Liver (tissue), 9 donors: ENCODE results near the gene SCYGR8. TPM values are rescaled to one million over a fixed set of nuclear protein-coding genes. Genes with fewer than 3 reads are reported as not detected.

Experiments used
- DNase-seq: peaks from one replicate; pipeline ENCODE4 v3.0.0-alpha.2; 2017; ENCODE audit warnings: low spot score
- H3K27ac ChIP-seq, 2 donors: one replicate each; pipeline ENCODE4 v1.7.0; 2013; ENCODE audit warnings: inconsistent platforms in 2 of 2, low read length in 2 of 2, control low read depth in 1 of 2, low read depth in 1 of 2, mild to moderate bottlenecking in 1 of 2
- H3K27me3 ChIP-seq, 4 donors: one replicate each; pipeline versions ENCODE4 v1.6.1 to v1.7.0; 2013; ENCODE audit warnings: low read length in 3 of 4, inconsistent platforms in 1 of 4, mild to moderate bottlenecking in 1 of 4, moderate library complexity in 1 of 4; ENCODE audit not compliant: control insufficient read depth in 4 of 4, insufficient read depth in 4 of 4
- H3K36me3 ChIP-seq, 4 donors: one replicate each; pipeline versions ENCODE4 v1.6.1 to v1.7.0; 2013; ENCODE audit warnings: low read length in 3 of 4, mild to moderate bottlenecking in 3 of 4, low read depth in 1 of 4, moderate library complexity in 1 of 4; ENCODE audit not compliant: control insufficient read depth in 4 of 4, insufficient read depth in 3 of 4
- H3K4me1 ChIP-seq, 4 donors: one replicate each; pipeline versions ENCODE4 v1.6.1 to v1.7.0; 2013; ENCODE audit warnings: low read length in 3 of 4, mild to moderate bottlenecking in 3 of 4, moderate library complexity in 1 of 4; ENCODE audit not compliant: control insufficient read depth in 4 of 4, insufficient read depth in 4 of 4
- H3K4me3 ChIP-seq, 3 donors: one replicate each; pipeline versions ENCODE4 v1.6.1 to v1.7.0; 2013; ENCODE audit warnings: low read length in 3 of 3, control low read depth in 1 of 3, low read depth in 1 of 3, mild to moderate bottlenecking in 1 of 3
- H3K9ac ChIP-seq, 2 donors: one replicate each; pipeline ENCODE4 v1.7.0; 2013; ENCODE audit warnings: low read length in 2 of 2, mild to moderate bottlenecking in 2 of 2, moderate library complexity in 2 of 2, control low read depth in 1 of 2, low read depth in 1 of 2
- H3K9me3 ChIP-seq, 4 donors: one replicate each; pipeline versions ENCODE4 v1.6.1 to v1.7.0; 2013; ENCODE audit warnings: low read length in 3 of 4; ENCODE audit not compliant: control insufficient read depth in 4 of 4
- EGR1 ChIP-seq, 2 donors: IDR thresholded peaks; 2 replicates each; pipeline ENCODE4 v1.6.1; 2016 to 2018; ENCODE audit warnings: antibody characterized with exemption in 2 of 2, low read depth in 2 of 2
- GABPA ChIP-seq, 2 donors: IDR thresholded peaks in 1 of 2; conservative IDR thresholded peaks in 1 of 2; 2 replicates each; pipeline ENCODE4 v1.6.1; 2016; ENCODE audit warnings: antibody characterized with exemption in 2 of 2, mild to moderate bottlenecking in 1 of 2, moderate library complexity in 1 of 2
- HNF4A ChIP-seq, 2 donors: conservative IDR thresholded peaks; 2 replicates each; pipeline ENCODE4 v1.6.1; 2016; ENCODE audit warnings: antibody characterized with exemption in 2 of 2, mild to moderate bottlenecking in 2 of 2
- HNF4G ChIP-seq: IDR thresholded peaks from 2 replicates; pipeline ENCODE4 v1.6.1; 2016; ENCODE audit warnings: antibody characterized with exemption
- JUND ChIP-seq, 2 donors: IDR thresholded peaks; 2 replicates each; pipeline ENCODE4 v1.6.1; 2016; ENCODE audit warnings: antibody characterized with exemption in 2 of 2
- RAD21 ChIP-seq, 2 donors: IDR thresholded peaks; 2 replicates each; pipeline ENCODE4 v1.6.1; 2016; ENCODE audit warnings: antibody characterized with exemption in 2 of 2, mild to moderate bottlenecking in 2 of 2
- RXRA ChIP-seq, 2 donors: IDR thresholded peaks; 2 replicates each; pipeline ENCODE4 v1.6.1; 2017 to 2018; ENCODE audit warnings: antibody characterized with exemption in 2 of 2, mild to moderate bottlenecking in 1 of 2
- SP1 ChIP-seq: IDR thresholded peaks from 2 replicates; pipeline ENCODE4 v1.6.1; 2018; ENCODE audit warnings: antibody characterized with exemption, mild to moderate bottlenecking
- WGBS: extraction: QIAGEN DNeasy Blood & Tissue Kit; methylation state at CpG from one replicate; pipeline ENCODE4 v1.1.7; 2013; 5-methylcytosine and 5-hydroxymethylcytosine counted together
- polyA plus RNA-seq, 2 donors: library from polyadenylated mRNA; stranded (reverse) in 1 of 2; unstranded in 1 of 2; fragments of 200-250 nt in 1 of 2; fragments of >200 nt in 1 of 2; fragmentation: Nextera tagmentation in 1 of 2; extraction: Ambion mirVana in 1 of 2; gene quantifications; one replicate each; pipeline versions ENCODE4 v1.2.1 to v1.2.3, GENCODE V29; 2013 to 2015
- total RNA-seq, 2 donors: library from RNA; depleted of rRNA; stranded (reverse); fragments of >200 nt; gene quantifications; one replicate each; pipeline ENCODE4 v1.2.3, GENCODE V29; 2014
- TF ChIP-seq, protein P1 (sequence below): IDR thresholded peaks from 2 replicates; pipeline ENCODE4 v1.6.1; 2016; ENCODE audit warnings: antibody characterized with exemption
- TF ChIP-seq, protein P2 (sequence below): IDR thresholded peaks from 2 replicates; pipeline ENCODE4 v1.6.1; 2016; ENCODE audit warnings: antibody characterized with exemption
- TF ChIP-seq, protein P3 (sequence below): IDR thresholded peaks from 2 replicates; pipeline ENCODE4 v1.6.1; 2016; ENCODE audit warnings: antibody characterized with exemption
- TF ChIP-seq, protein P4 (sequence below): IDR thresholded peaks from 2 replicates; pipeline ENCODE4 v1.6.1; 2016; ENCODE audit warnings: antibody characterized with exemption, mild to moderate bottlenecking
- TF ChIP-seq, protein P5 (sequence below): fragments of 150-350 bp; IDR thresholded peaks from 2 replicates; pipeline ENCODE4 v1.5.1; 2017; ENCODE audit warnings: improper control_type of control experiment, low read depth, low read length; ENCODE audit not compliant: missing input control
- donor health status: healthy.
- donor health status: healthy.
- donor health status: healthy.
- donor health status: healthy.
- donor health status: healthy.

The SCYGR8 gene
- total and polyA plus RNA-seq, 4 donors: not detected

DNA sequence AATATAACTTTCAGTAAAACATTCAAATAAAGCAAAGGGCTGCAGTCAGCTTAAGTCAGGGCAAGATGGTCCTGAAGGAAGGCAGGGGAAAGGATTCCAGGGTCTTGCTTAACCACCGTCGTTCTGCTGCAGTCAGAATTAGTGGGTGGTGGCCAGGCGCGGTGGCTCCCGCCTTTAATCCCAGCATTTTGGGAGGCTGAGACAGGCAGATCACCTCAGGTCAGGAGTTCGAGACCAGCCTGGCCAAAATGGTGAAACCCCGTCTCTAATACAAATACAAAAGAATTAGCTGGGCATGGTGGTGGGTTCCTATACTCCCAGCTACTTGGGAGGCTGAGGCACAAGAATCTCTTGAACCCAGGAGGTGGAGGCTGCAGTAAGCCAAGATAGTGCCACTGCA lies 34.7 kb upstream of the SCYGR8 start:
- H3K36me3 ChIP-seq: peaks cover 0 to 2% (median 0%) of the 10 kb centered on the region in 4 donors
- H3K4me1 ChIP-seq: peaks cover 0 to 23% (median 17%) of the 10 kb centered on the region in 4 donors
- no peaks in the 10 kb centered on the region for H3K27me3 ChIP-seq
- WGBS: 85% methylated on average over 7 of the region's 7 CpGs
- H3K9ac ChIP-seq: no peak overlapping the region
- TF ChIP-seq, protein P1, sequence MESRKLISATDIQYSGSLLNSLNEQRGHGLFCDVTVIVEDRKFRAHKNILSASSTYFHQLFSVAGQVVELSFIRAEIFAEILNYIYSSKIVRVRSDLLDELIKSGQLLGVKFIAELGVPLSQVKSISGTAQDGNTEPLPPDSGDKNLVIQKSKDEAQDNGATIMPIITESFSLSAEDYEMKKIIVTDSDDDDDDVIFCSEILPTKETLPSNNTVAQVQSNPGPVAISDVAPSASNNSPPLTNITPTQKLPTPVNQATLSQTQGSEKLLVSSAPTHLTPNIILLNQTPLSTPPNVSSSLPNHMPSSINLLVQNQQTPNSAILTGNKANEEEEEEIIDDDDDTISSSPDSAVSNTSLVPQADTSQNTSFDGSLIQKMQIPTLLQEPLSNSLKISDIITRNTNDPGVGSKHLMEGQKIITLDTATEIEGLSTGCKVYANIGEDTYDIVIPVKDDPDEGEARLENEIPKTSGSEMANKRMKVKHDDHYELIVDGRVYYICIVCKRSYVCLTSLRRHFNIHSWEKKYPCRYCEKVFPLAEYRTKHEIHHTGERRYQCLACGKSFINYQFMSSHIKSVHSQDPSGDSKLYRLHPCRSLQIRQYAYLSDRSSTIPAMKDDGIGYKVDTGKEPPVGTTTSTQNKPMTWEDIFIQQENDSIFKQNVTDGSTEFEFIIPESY: no peak
- no peak overlapping the region for H3K4me3 ChIP-seq
- no peaks in the 10 kb centered on the region for H3K9me3 ChIP-seq
- no peak for DNase-seq
- no peak overlapping the region for H3K27ac ChIP-seq

DNA sequence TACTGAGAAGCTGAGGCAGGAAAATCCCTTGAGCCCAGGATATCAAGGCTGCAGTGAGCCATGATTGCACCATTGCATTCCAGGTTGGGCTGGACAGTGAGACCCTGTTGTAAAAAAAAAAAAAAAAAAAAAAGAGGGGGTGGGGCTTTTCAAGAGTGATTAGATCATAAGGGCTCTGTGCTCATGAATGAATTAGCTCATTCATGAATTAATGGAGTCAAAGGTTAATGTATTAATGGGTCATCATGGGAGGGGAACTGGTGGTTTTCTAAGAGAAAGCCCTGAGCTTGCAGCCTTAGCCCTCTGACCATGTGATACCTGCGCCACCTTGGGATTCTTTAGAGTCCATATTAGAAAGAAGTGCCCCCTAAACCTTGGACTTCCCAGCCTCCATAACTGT lies 32.4 kb upstream of the SCYGR8 start:
- Histone ChIP-seq H3K27me3 (no peaks in the 10 kb centered on the region), H3K36me3 (peaks cover 0 to 2% (median 0%) of the 10 kb centered on the region in 4 donors), H3K4me1 (peaks cover 3 to 21% (median 6%) of the 10 kb centered on the region in 4 donors), H3K9ac (no peak overlapping the region), H3K9me3 (no peaks in the 10 kb centered on the region), H3K27ac (no peak overlapping the region), H3K4me3 (no peak overlapping the region)
- TF ChIP-seq, protein P2, sequence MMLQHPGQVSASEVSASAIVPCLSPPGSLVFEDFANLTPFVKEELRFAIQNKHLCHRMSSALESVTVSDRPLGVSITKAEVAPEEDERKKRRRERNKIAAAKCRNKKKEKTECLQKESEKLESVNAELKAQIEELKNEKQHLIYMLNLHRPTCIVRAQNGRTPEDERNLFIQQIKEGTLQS: no peak
- TF ChIP-seq, protein P3, sequence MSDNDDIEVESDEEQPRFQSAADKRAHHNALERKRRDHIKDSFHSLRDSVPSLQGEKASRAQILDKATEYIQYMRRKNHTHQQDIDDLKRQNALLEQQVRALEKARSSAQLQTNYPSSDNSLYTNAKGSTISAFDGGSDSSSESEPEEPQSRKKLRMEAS: no peak
- TF ChIP-seq EGR1 (IDR thresholded peaks at IDR 0.05; ENCODE audit: low read depth in 2 of 2) (no peak), GABPA (IDR thresholded peaks at IDR 0.05 in 1 of 2, conservative IDR thresholded peaks at IDR 0.05 in 1 of 2) (no peak), JUND (IDR thresholded peaks at IDR 0.05) (no peak), RXRA (IDR thresholded peaks at IDR 0.05) (no peak), SP1 (no peak), HNF4A (conservative IDR thresholded peaks at IDR 0.05) (no peak), HNF4G (no peak), RAD21 (IDR thresholded peaks at IDR 0.05) (no peak)
- TF ChIP-seq, protein P4, sequence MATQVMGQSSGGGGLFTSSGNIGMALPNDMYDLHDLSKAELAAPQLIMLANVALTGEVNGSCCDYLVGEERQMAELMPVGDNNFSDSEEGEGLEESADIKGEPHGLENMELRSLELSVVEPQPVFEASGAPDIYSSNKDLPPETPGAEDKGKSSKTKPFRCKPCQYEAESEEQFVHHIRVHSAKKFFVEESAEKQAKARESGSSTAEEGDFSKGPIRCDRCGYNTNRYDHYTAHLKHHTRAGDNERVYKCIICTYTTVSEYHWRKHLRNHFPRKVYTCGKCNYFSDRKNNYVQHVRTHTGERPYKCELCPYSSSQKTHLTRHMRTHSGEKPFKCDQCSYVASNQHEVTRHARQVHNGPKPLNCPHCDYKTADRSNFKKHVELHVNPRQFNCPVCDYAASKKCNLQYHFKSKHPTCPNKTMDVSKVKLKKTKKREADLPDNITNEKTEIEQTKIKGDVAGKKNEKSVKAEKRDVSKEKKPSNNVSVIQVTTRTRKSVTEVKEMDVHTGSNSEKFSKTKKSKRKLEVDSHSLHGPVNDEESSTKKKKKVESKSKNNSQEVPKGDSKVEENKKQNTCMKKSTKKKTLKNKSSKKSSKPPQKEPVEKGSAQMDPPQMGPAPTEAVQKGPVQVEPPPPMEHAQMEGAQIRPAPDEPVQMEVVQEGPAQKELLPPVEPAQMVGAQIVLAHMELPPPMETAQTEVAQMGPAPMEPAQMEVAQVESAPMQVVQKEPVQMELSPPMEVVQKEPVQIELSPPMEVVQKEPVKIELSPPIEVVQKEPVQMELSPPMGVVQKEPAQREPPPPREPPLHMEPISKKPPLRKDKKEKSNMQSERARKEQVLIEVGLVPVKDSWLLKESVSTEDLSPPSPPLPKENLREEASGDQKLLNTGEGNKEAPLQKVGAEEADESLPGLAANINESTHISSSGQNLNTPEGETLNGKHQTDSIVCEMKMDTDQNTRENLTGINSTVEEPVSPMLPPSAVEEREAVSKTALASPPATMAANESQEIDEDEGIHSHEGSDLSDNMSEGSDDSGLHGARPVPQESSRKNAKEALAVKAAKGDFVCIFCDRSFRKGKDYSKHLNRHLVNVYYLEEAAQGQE: no peak
- TF ChIP-seq, protein P1: no peak
- TF ChIP-seq, protein P5, sequence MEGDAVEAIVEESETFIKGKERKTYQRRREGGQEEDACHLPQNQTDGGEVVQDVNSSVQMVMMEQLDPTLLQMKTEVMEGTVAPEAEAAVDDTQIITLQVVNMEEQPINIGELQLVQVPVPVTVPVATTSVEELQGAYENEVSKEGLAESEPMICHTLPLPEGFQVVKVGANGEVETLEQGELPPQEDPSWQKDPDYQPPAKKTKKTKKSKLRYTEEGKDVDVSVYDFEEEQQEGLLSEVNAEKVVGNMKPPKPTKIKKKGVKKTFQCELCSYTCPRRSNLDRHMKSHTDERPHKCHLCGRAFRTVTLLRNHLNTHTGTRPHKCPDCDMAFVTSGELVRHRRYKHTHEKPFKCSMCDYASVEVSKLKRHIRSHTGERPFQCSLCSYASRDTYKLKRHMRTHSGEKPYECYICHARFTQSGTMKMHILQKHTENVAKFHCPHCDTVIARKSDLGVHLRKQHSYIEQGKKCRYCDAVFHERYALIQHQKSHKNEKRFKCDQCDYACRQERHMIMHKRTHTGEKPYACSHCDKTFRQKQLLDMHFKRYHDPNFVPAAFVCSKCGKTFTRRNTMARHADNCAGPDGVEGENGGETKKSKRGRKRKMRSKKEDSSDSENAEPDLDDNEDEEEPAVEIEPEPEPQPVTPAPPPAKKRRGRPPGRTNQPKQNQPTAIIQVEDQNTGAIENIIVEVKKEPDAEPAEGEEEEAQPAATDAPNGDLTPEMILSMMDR: no peak
- DNase-seq: no peak
- 100% methylated on average over 1 of the region's 1 CpG for WGBS
